Brain microvascular endothelial cell (primary cell): ENCODE data around the gene GSTM5.
A peak's percentile ranks its signal among the peaks of the same experiment; 100 is the strongest.

Experiments used
- DNase-seq: peaks from one replicate; pipeline ENCODE4 v3.0.0-alpha.2; 2020
- H3K27ac ChIP-seq: fragments of 250-450 bp; sonication (Bioruptor Pico); 2 replicates; pipeline ENCODE4 v1.5.1; 2020; ENCODE audit warnings: mild to moderate bottlenecking, moderate library complexity
- H3K27me3 ChIP-seq: fragments of 250-450 bp; sonication (Bioruptor Pico); replicated peaks from 2 replicates; pipeline ENCODE4 v1.5.1; 2020; ENCODE audit warnings: mild to moderate bottlenecking
- H3K36me3 ChIP-seq: fragments of 250-450 bp; sonication (Bioruptor Pico); replicated peaks from 2 replicates; pipeline ENCODE4 v1.5.1; 2020; ENCODE audit warnings: mild to moderate bottlenecking
- H3K4me3 ChIP-seq: 2 replicates; pipeline ENCODE4 v1.5.1; 2011; ENCODE audit warnings: low read depth, mild to moderate bottlenecking, control low read depth, low read length, moderate library complexity
- CTCF ChIP-seq: IDR thresholded peaks from 2 replicates; pipeline ENCODE4 v1.5.1; 2011; ENCODE audit warnings: low read depth, mild to moderate bottlenecking, moderate library complexity, low read length, control low read depth, inconsistent platforms; ENCODE audit errors: missing control alignments
- in situ Hi-C: cut with HindIII; loops from 2 replicates; pipeline ENCODE4 v1.10.0; 2017; ENCODE audit warnings: low sequenced_read_pairs, low pct_ligation_motif_present

The GSTM5 gene

GRCh38 chr1:109759513-109760334, 47.7 kb downstream of the GSTM5 start:
- Histone ChIP-seq H3K27me3 (no peaks in the 10 kb centered on the region), H3K36me3 (no peaks in the 10 kb centered on the region), H3K27ac (no peak overlapping the region), H3K4me3 (no peak overlapping the region)
- DNase-seq, result no peak
- in situ Hi-C loops, result loop anchor here (10.0 kb wide), 1 partner anchor 105 kb away; the partner anchor contains the start of gene GSTM4
- no peak for TF ChIP-seq CTCF

DNA sequence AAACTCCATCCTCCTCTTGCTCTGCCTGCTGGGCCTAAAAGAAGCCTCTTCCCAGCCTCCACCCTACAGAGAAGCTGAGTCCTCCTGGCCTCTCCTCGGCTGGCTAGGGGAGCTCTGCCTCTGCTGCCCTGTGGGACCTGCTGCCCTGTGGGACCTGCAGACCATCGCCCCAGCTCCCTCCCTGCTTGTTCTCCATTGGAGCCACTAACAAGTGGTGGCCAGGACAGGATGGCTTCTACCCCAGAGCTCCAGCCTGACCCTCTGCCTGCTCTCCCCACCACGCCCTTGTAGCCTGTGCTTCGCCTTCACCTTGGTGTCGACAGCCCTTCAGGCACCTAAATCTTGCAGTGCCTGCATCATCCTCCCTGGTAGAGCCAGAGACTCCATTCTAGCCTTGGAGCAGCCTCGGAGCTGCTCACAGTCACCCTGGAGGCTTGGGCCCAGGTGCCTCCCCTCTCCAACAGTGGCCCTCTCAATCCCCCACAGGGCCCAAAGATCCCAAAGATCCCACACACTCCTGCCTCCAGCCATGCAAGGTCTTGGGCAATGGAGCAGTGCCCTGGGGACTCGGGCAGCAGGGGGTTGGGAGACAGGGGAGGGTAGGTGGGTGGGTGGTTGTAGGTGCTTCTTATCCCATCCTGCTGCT, 48.7 kb downstream of the GSTM5 start:
- Histone ChIP-seq H3K36me3 (no peaks in the 10 kb centered on the region), H3K4me3 (no peak overlapping the region), H3K27me3 (no peaks in the 10 kb centered on the region), H3K27ac (no peak overlapping the region)
- DNase-seq, result no peak
- no peak for TF ChIP-seq CTCF
- in situ Hi-C loops, result loop anchor here (10.0 kb wide), 1 partner anchor 106 kb away; the partner anchor contains the start of gene GSTM4

DNA sequence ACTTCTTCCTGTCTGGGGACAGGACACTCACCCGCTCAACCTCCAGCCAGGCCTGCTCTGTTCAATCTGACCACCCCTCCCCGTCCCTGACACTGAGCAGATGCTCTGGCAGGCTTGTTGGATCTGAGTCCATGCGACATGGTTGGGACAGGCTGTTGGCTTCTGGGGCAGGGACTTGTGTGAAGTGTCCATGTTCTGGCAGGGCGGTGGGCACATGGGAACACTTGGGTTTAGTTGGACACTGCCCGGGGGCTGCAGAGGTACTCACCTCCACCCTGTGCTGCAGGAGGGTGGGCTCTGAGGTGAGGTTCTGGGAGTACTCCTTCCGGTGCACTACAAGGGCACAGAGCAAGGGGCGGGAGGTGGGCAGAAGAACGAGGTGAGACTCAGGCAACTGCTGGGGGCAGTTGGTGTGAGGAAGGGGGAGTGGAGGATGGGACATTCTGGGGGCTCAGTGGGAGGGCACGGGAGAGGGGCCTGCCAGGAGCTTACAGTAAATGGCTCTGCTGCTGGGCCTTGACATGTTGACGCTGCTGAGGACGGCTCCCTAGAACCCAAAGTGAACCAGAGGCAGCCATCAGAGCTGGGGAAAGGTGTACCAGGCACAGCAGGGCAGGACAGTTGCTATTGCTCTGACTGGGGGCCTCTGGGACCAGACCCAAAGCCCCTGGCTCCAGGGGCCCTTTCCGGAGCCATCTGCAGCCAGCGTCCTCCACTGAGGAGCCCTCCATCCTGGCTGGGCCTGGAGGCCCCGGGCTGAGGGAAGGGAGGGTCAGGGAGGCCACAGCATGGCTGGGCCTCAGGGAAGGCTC, 49.4 kb downstream of the GSTM5 start:
- Histone ChIP-seq H3K27ac (no peak overlapping the region), H3K36me3 (no peaks in the 10 kb centered on the region), H3K4me3 (no peak overlapping the region), H3K27me3 (no peaks in the 10 kb centered on the region)
- in situ Hi-C loops, result loop anchor here (10.0 kb wide), 1 partner anchor 107 kb away; the partner anchor contains the start of gene GSTM4
- DNase-seq, result no peak
- no peak for TF ChIP-seq CTCF

- Histone ChIP-seq H3K4me3 (no peak overlapping the region), H3K27ac (no peak overlapping the region), H3K36me3 (no peaks in the 10 kb centered on the region), H3K27me3 (no peaks in the 10 kb centered on the region)
- in situ Hi-C loops, result loop anchor here (10.0 kb wide), 1 partner anchor 107 kb away; the partner anchor contains the start of gene GSTM4
- DNase-seq, result no peak
- TF ChIP-seq CTCF, result no peak
These were observed 50.1 kb downstream of the GSTM5 start for GRCh38 chr1:109762039-109762585.

GRCh38 chr1:109762821-109763645, 51.0 kb downstream of the GSTM5 start:
- no peak overlapping the region for H3K27ac ChIP-seq
- H3K36me3 ChIP-seq, result no peaks in the 10 kb centered on the region
- no peak for TF ChIP-seq CTCF
- H3K27me3 ChIP-seq, result no peaks in the 10 kb centered on the region
- in situ Hi-C loops, result loop anchor here (10.0 kb wide), 1 partner anchor 108 kb away; the partner anchor contains the start of gene GSTM4
- H3K4me3 ChIP-seq, result no peak overlapping the region
- peak; percentile 25 for DNase-seq
